ENCODE results near the gene MCAM. TPM values are rescaled to one million over a fixed set of nuclear protein-coding genes. Genes with fewer than 3 reads are reported as not detected.

The MCAM gene
- total RNA-seq, 3 donors from 2014 or later (not counting 1 experiment from before 2014, with no cell fraction given): 0.11 to 2.0 (median 0.19) TPM

DNA sequence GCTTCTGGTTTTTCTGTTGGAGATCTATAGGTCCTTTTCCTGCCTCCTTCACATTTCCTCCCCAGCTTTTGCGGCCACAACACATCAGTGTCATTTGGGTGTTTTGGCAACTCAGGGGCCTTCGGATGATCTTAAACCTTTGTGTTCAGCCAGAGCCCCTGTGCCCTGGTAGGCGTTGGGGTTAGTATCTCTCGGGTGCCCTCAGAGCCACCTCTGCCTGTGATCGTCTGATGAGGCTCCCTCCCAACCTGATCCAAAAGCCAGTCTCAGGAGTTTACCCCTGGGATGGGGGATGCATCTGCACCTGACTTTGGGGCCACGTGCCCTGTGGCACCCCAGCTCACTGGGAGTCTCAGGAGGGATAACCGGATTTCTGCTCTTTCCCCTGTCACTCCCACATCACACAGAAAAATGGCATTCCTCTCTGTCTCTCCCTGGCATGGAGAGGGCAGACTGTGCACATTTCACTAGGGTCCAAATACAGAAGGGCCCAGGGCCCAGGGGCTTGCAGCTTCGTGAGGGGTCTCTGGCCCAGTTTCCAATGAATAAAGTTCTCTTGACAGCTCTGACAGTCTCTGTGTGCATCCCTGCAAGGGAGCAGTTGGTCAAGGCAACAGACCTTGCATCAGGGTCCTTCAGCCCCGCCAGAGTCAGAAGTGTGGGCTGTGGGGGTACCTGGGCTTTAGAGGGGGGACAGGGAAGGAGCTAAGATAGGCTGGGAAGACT is 20.0 kb upstream of the MCAM start:
- Mint-ChIP-seq H3K9me3 (no peaks in the 10 kb centered on the region), H3K4me3 (peak overlapping the region; percentile 68), H3K27me3 (ENCODE audit: low read depth in 2 of 2) (peaks cover 14 to 21% of the 10 kb centered on the region in 2 donors), H3K4me1 (peaks cover 15 to 55% of the 10 kb centered on the region in 2 donors), H3K27ac (peak overlapping the region in 1 of 2 donors; percentile 73), H3K36me3 (no peaks in the 10 kb centered on the region)
- DNase-seq: no peak
- Histone ChIP-seq H3K9me3 (ENCODE audit: control insufficient read depth, insufficient read depth, low read length) (no peaks in the 10 kb centered on the region), H3K36me3 (ENCODE audit: control insufficient read depth, insufficient read depth, low read length) (no peaks in the 10 kb centered on the region), H3K27ac (ENCODE audit: low read length) (no peak overlapping the region), H3K4me3 (ENCODE audit: low read length) (no peak overlapping the region), H3K27me3 (ENCODE audit: control insufficient read depth, insufficient read depth, low read length) (peaks cover 20% of the 10 kb centered on the region), H3K4me1 (ENCODE audit: control insufficient read depth, insufficient read depth, low read length) (peaks cover 38% of the 10 kb centered on the region)
- WGBS (ENCODE audit: insufficient coverage): 93% methylated on average over 9 of the region's 9 CpGs
- intact Hi-C loops (cut with micrococcal nuclease): no loop called here
- no peak for ATAC-seq
- no peak for TF ChIP-seq CTCF (IDR thresholded peaks at IDR 0.05)

- peaks cover 14 to 17% of the 10 kb centered on the region in 2 donors for H3K27me3 Mint-ChIP-seq (ENCODE audit: low read depth in 2 of 2)
- ATAC-seq: no peak
- H3K27ac Mint-ChIP-seq: peak overlapping the region; percentile 91 to 96
- no peaks in the 10 kb centered on the region for H3K36me3 Mint-ChIP-seq
- Histone ChIP-seq H3K9me3 (ENCODE audit: control insufficient read depth, insufficient read depth, low read length) (no peaks in the 10 kb centered on the region), H3K4me3 (ENCODE audit: low read length) (no peak overlapping the region), H3K36me3 (ENCODE audit: control insufficient read depth, insufficient read depth, low read length) (no peaks in the 10 kb centered on the region), H3K27me3 (ENCODE audit: control insufficient read depth, insufficient read depth, low read length) (peaks cover 13% of the 10 kb centered on the region), H3K27ac (ENCODE audit: low read length) (no peak overlapping the region), H3K4me1 (ENCODE audit: control insufficient read depth, insufficient read depth, low read length) (peaks cover 31% of the 10 kb centered on the region)
- no peak for DNase-seq
- WGBS (ENCODE audit: insufficient coverage): 93% methylated on average over 29 of the region's 30 CpGs
- TF ChIP-seq CTCF (IDR thresholded peaks at IDR 0.05): no peak
- intact Hi-C loops (cut with micrococcal nuclease): no loop called here
- H3K4me3 Mint-ChIP-seq: peak overlapping the region; percentile 100
- no peaks in the 10 kb centered on the region for H3K9me3 Mint-ChIP-seq
- H3K4me1 Mint-ChIP-seq: peaks cover 15 to 52% of the 10 kb centered on the region in 2 donors
Measured at GRCh38 chr11:119335655-119336543, 19.0 kb upstream of the MCAM start.

DNA sequence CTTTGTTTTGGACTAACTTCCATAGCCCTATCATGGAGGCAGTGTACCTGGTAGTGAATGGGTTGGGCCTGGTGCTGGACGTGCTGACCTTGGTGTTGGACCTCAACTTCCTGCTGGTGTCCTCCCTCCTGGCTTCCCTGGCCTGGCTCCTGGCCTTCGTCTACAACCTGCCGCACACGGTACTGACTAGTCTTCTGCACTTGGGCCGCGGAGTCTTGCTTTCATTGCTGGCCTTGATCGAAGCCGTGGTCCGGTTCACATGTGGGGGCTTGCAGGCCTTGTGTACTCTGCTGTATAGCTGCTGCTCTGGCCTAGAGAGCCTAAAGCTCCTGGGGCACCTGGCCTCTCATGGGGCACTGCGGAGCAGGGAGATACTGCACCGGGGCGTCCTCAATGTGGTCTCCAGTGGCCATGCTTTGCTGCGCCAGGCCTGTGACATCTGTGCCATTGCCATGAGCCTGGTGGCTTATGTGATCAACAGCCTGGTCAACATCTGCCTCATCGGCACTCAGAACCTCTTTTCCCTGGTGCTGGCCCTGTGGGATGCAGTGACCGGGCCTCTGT is 18.2 kb upstream of the MCAM start:
- Histone ChIP-seq H3K27me3 (ENCODE audit: control insufficient read depth, insufficient read depth, low read length) (peaks cover 10% of the 10 kb centered on the region), H3K4me1 (ENCODE audit: control insufficient read depth, insufficient read depth, low read length) (peaks cover 25% of the 10 kb centered on the region), H3K36me3 (ENCODE audit: control insufficient read depth, insufficient read depth, low read length) (no peaks in the 10 kb centered on the region), H3K27ac (ENCODE audit: low read length) (peak overlapping the region; percentile 62), H3K9me3 (ENCODE audit: control insufficient read depth, insufficient read depth, low read length) (no peaks in the 10 kb centered on the region), H3K4me3 (ENCODE audit: low read length) (peak overlapping the region; percentile 86)
- H3K27ac Mint-ChIP-seq: peak overlapping the region; percentile 91 to 96
- TF ChIP-seq CTCF (IDR thresholded peaks at IDR 0.05): no peak
- peaks cover 15 to 49% of the 10 kb centered on the region in 2 donors for H3K4me1 Mint-ChIP-seq
- H3K27me3 Mint-ChIP-seq (ENCODE audit: low read depth in 2 of 2): peaks cover 18% of the 10 kb centered on the region in 2 donors
- intact Hi-C loops (cut with micrococcal nuclease): no loop called here
- DNase-seq (no peak), ATAC-seq (no peak)
- H3K36me3 Mint-ChIP-seq: no peaks in the 10 kb centered on the region
- no peaks in the 10 kb centered on the region for H3K9me3 Mint-ChIP-seq
- peak overlapping the region; percentile 100 for H3K4me3 Mint-ChIP-seq
- WGBS (ENCODE audit: insufficient coverage): 83% methylated on average over 15 of the region's 15 CpGs

Measured in natural killer cell (primary cell).